BJ (cell line): ENCODE data around the gene SV2C. TPM values are rescaled to one million over a fixed set of nuclear protein-coding genes. Genes with fewer than 3 reads are reported as not detected.
"Not testable (repeated sequence)": the region's sequence is repeated elsewhere in the genome, so short reads cannot be mapped to it uniquely, and the experiment has no call there.

Source experiments
- CTCF ChIA-PET: fragments of 350-600 bp; formaldehyde crosslinking; extraction: SDS; loops from one replicate; lab custom pipeline; 2021; ENCODE audit warnings: antibody characterized with exemption, inconsistent platforms; lab: Yijun Ruan, JAX
- POLR2A ChIA-PET: fragments of 300-600 bp; sonication (Branson Sonifier 250); formaldehyde crosslinking; extraction: SDS; loops from one replicate; lab custom pipeline; 2021; ENCODE audit warnings: antibody characterized with exemption; lab: Charles Lee
- DNase-seq: peaks from one replicate; pipeline ENCODE4 v3.0.0-alpha.2; 2011; ENCODE audit warnings: low read depth
- H3K27me3 ChIP-seq: 2 replicates; pipeline ENCODE4 v1.6.0; 2011; ENCODE audit warnings: low read length; ENCODE audit not compliant: control insufficient read depth, insufficient read depth
- H3K36me3 ChIP-seq: 2 replicates; pipeline ENCODE4 v1.5.1; 2011; ENCODE audit warnings: low read length; ENCODE audit not compliant: control insufficient read depth, insufficient read depth
- H3K4me3 ChIP-seq: 2 replicates; pipeline ENCODE4 v1.5.1; 2011; ENCODE audit warnings: low read depth, mild to moderate bottlenecking, control low read depth, low read length
- polyA plus RNA-seq: library from polyadenylated mRNA; depleted of rRNA; stranded (reverse); fragments of >200 nt; gene quantifications from 2 replicates; pipeline ENCODE4 v1.2.3, GENCODE V29; 2011
- TF ChIP-seq, protein P1 (sequence below): IDR thresholded peaks from 2 replicates; pipeline ENCODE4 v1.5.1; 2011; ENCODE audit warnings: low read depth, mild to moderate bottlenecking, control low read depth, inconsistent platforms, low read length, moderate library complexity; ENCODE audit not compliant: insufficient read depth

Gene SV2C
- polyA plus RNA-seq, 1 experiment = not detected

- CTCF ChIA-PET = no interaction called here
- TF ChIP-seq, protein P1, sequence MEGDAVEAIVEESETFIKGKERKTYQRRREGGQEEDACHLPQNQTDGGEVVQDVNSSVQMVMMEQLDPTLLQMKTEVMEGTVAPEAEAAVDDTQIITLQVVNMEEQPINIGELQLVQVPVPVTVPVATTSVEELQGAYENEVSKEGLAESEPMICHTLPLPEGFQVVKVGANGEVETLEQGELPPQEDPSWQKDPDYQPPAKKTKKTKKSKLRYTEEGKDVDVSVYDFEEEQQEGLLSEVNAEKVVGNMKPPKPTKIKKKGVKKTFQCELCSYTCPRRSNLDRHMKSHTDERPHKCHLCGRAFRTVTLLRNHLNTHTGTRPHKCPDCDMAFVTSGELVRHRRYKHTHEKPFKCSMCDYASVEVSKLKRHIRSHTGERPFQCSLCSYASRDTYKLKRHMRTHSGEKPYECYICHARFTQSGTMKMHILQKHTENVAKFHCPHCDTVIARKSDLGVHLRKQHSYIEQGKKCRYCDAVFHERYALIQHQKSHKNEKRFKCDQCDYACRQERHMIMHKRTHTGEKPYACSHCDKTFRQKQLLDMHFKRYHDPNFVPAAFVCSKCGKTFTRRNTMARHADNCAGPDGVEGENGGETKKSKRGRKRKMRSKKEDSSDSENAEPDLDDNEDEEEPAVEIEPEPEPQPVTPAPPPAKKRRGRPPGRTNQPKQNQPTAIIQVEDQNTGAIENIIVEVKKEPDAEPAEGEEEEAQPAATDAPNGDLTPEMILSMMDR = no peak
- Histone ChIP-seq H3K4me3 (no peak overlapping the region), H3K27me3 (peaks cover 32% of the 10 kb centered on the region), H3K36me3 (no peaks in the 10 kb centered on the region)
- POLR2A ChIA-PET = no interaction called here
- DNase-seq = no peak
Measured at GRCh38 chr5:76085243-76085579, 2.0 kb downstream of the SV2C start.

GRCh38 chr5:76086095-76086494, 2.9 kb downstream of the SV2C start:
- peaks cover 29% of the 10 kb centered on the region for H3K27me3 ChIP-seq
- POLR2A ChIA-PET = no interaction called here
- H3K36me3 ChIP-seq = no peaks in the 10 kb centered on the region
- CTCF ChIA-PET = no interaction called here
- TF ChIP-seq, protein P1 = no peak
- no peak overlapping the region for H3K4me3 ChIP-seq
- no peak for DNase-seq

DNA sequence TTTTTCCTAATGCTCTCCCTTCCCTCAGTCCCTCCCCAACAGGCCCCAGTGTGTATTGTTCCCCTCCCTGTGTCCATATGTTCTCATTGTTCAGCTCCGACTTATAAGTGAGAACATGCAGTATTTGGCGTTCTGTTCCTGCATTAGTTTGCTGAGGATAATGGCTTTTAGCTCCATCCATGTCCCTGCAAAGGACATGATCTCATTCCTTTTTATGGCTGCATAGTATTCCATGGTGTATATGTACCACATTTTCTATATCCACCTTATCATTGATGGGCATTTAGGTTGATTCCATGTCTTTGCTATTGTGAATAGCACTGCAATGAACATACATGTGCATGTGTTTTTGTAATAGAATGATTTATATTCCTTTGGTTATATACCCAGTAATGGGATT, 6.0 kb downstream of the SV2C start:
- POLR2A ChIA-PET, H3K4me3 ChIP-seq, H3K36me3 ChIP-seq, CTCF ChIA-PET, H3K27me3 ChIP-seq, DNase-seq: not testable (repeated sequence)

- TF ChIP-seq, protein P1 = no peak
- Histone ChIP-seq H3K4me3 (no peak overlapping the region), H3K36me3 (no peaks in the 10 kb centered on the region), H3K27me3 (no peaks in the 10 kb centered on the region)
- ChIA-PET CTCF (no interaction called here), POLR2A (no interaction called here)
- no peak for DNase-seq
Measured at GRCh38 chr5:76091351-76091750, 8.2 kb downstream of the SV2C start.

DNA sequence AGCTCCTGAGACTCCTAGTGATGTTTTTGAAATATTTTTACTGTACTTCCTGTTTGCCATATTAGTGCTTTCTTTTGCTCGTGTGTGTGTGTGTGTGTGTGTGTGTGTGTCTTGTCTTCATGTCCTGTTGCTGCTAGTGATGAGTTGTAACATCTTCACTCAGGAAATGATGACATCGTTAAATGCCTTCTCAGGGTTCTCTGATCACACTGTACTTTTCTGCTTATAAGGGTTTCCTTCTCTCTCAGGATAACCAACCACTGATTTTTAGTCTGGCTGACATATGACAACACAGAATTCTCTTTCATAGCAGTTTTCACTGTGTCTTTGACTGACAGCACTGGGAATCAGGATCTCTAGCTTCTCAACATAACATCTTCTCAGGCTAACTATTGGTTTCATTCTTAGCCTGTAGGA, 16.1 kb downstream of the SV2C start:
- ChIA-PET POLR2A (no interaction called here), CTCF (no interaction called here)
- H3K36me3 ChIP-seq = no peaks in the 10 kb centered on the region
- TF ChIP-seq, protein P1 = no peak
- no peaks in the 10 kb centered on the region for H3K27me3 ChIP-seq
- DNase-seq = no peak
- no peak overlapping the region for H3K4me3 ChIP-seq

DNA sequence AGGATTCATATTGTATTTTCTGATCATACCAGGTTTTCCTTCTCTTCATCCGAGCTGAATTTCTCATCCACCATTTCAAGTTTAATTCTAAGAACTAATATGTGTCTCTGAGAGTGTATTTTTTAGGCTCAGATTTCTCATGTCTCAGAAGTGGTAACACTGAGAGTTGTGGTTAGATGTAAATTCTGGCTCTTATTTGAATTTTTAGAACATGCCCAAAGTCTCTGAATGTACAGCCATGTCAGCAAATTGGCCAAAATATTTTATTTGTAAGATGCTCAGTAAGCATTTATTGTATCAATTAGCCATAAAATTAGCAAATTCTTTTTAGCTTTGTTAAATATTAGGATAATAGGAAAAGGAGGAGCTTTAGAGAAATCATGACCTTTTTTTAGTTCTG, 16.6 kb downstream of the SV2C start:
- Histone ChIP-seq H3K27me3 (no peaks in the 10 kb centered on the region), H3K36me3 (no peaks in the 10 kb centered on the region), H3K4me3 (no peak overlapping the region)
- no peak for DNase-seq
- CTCF ChIA-PET = no interaction called here
- TF ChIP-seq, protein P1 = no peak
- POLR2A ChIA-PET = interaction anchor here (0.7 kb wide), 1 partner anchor 9 kb away, joined by 4 read pairs; no protein-coding TSS in a partner anchor
